HPDE6-E6E7 (cell line): ENCODE data around the gene TEAD3.
"Not testable (repeated sequence)": the region's sequence is repeated elsewhere in the genome, so short reads cannot be mapped to it uniquely, and the experiment has no call there.

ENCODE experiments used
- DNase-seq: peaks from one replicate; pipeline ENCODE4 v3.0.0; 2011; ENCODE audit warnings: missing footprints; ENCODE audit errors: extremely low spot score

The TEAD3 gene

DNA sequence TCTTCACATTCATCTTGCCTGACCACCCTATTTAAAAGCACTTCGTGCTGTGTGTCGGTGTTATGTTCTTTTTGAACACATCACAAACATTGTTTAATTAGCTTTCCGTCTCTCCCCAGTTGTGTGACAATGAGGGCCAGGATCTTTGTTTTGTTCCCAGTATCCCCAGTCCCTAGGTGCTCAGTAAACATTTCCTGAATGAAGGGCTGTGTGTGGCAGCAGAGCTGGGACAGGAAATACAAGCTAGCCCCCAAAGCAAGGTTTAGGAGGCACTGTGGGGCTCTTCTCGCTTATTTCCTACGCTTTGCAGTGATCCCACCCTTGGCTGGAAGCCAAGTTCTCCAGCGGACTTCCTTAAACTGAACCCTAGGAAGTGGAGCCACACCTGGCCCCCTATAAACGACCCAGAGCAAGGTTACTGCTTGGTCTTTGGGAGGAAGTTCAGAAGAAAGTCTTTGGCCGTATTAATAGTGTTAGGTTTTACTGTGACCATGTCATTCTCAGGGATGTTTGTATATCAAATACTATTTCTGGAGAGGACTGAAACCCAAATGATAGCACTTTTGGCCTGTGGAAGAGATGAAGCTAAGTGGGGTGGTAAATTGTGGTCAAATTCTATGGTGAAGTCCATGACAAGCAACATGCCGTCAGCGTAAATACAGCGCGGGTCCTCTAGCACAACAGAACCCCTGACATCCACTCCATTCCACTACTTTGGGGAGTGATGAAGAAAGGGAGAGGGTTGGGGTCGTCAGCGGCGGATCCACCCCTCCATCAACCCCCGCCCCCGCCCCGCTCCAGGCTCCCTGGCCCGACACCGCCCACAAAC lies 45.3 kb downstream of the TEAD3 start:
- no peak for DNase-seq

DNA sequence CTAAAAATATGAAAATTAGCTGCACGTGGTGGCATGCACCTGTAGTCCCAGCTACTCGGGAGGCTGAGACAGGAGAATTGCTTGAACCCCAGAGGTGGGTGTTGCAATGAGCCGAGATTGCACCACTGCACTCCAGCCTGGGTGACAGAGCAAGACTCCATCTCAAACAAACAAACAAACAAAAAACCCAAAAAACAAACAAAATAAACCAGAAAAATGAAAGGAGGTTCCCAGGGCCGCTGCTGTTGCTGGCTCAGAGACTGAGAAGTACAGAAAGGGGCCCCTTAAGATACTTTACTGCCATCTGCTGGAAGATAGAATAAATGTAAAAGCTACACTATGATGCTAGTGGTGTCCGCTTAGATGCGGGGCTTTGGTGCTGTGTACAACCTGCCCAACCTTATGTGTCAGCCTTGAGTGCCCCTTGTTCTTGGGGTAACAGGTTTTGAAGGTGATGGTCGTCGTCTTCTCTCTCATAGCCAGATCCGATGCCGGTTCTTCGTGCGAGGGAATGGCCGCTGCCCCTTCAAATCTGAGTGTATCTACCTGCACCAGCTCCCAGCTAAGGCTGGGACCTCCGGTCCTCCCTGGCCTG lies 47.5 kb downstream of the TEAD3 start:
- DNase-seq = peak; percentile 73

DNA sequence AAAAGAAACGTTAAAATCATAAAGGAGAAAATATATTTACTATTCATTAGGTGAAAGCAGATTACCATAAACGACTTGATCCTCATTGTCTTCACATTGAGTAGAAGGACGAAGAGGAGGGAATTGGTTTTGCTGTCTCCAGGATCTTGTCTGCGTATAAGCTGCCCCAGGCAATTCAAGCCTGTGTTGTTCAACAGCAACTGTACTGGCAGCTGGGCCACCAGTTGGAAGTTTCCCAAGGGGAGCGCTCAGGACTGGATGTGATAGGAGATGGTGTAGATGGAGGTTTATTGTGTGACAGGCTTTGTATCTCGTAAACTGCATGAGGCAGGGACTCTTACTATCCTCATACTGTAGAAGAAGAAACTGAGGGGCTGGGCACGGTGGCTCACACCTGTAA lies 48.7 kb downstream of the TEAD3 start:
- DNase-seq = no peak

DNA sequence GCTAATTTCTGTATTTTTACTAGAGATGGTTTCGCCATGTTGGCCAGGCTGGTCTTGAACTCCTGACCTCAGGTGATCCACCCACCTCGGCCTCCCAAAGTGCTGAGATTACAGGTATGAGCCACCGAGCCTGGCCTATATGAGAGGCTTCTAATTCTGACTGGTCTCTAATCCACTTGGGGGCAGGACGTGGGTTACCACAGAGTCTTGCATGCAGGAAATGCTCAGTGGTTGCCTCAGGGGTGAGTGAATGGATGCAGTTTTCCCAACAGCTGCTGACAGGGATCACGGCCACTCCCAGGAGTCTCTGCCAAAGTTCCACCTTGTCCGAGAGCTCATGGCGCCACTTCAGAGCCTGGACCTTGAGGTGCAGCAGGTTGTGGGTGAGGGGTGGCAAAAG lies 51.2 kb downstream of the TEAD3 start:
- DNase-seq = no peak

DNA sequence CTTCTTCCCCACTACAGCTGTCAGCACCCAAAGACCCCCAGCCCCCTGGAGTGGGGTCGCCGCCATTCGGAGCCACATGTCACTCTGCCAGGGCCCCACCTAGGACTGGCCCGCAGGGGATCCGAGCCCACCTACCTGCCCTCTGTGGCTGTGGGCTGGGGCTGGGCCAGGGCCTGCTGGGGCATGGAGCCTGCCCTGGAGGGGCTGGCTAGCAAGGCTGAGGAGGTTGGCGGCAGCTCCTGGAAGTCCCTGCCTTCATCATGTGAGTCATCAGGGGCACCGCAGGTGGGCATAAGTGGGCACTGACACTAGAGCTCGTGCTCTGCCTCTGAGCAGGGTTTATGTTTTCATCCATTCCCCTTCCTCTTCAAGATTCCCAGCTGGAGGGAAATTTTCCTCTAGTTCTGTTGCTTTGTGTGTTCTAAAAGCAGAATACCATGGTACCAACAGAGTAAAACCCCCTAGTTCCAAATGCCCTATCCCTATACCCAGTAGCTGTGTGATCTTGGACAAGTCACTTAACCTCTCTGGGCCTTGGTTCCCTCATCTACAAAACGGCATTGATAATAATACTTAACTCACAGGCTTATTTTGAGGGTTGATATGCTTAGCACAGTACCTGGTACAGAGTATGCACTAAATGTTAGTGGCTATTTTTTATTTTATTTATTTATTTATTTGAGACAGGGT lies 53.4 kb downstream of the TEAD3 start:
- no peak for DNase-seq

DNA sequence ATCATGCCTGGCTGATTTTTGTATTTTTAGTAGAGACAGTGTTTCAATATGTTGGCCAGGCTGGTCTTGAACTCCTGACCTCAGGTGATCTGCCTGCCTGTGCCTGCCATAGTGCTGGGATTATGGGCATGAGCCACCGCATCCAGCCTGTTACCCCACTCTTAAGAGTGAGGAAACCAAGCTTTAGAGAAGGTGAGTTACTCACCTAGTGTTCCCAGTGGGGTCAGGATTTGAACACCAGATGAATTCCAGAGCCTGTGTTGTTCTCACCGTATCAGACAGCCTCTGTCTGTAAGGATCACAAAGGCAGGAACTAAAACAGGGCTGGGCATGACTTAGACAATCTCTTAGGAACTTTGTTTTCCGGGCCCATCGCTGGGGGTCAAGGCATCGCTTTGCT lies 54.2 kb downstream of the TEAD3 start:
- DNase-seq = no peak

DNA sequence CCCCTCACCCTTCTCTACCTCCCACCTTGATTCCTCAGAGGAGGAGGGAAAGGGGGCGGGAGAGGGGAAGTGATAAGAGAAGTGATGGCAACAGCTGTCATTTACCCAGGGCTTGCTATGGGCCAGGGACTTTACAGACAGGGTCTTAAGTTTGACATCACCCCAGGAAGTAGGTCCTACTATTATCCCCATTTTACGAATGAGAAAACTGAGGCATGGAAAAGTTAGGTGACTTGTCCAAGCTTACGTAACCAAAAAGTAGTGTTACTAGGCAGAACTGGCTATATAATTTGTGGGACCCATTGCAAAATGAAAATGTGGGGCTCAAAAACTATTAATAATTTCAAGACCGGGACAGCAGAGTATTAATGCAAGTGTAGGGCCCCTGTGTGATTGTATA lies 55.2 kb downstream of the TEAD3 start:
- no peak for DNase-seq

DNA sequence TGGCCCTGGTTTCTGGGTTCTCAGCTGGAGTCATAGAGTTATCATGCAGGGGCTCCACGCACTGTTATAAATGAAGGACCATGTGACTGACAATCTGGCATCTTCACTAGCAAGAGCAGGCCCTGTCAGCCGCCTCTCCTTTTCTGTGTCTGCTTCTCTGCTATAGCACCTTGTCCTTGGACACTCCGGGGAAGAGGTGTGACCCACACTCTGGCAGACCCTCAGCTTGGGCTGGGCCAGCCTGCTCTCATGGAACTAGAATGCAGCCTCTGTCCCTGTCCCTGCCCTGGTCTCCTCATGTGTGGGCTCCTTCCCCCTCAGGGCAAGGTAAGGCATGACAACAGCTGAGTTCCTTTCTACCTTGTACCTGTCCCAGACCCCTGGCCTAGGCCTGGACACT lies 55.7 kb downstream of the TEAD3 start:
- no peak for DNase-seq

DNA sequence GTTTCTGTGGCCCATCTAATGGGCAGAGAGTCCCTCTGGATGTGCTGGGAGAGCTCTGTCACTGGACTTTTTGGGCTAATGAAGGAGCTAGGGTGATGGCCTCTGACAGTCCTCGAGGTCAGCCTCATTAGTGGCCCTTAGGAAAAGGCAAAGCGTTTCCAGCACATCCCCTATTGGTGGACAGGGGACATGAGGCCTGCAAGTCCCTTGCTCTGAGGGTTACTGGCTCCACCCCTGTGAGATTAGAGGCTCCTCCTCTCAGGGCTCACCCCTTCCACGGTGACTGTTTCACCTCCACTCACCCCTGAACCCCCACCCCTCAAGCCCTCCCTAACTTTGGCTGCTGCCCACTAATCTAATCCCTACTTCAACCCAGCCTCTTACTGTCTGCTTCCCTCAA lies 57.6 kb downstream of the TEAD3 start:
- no peak for DNase-seq

DNA sequence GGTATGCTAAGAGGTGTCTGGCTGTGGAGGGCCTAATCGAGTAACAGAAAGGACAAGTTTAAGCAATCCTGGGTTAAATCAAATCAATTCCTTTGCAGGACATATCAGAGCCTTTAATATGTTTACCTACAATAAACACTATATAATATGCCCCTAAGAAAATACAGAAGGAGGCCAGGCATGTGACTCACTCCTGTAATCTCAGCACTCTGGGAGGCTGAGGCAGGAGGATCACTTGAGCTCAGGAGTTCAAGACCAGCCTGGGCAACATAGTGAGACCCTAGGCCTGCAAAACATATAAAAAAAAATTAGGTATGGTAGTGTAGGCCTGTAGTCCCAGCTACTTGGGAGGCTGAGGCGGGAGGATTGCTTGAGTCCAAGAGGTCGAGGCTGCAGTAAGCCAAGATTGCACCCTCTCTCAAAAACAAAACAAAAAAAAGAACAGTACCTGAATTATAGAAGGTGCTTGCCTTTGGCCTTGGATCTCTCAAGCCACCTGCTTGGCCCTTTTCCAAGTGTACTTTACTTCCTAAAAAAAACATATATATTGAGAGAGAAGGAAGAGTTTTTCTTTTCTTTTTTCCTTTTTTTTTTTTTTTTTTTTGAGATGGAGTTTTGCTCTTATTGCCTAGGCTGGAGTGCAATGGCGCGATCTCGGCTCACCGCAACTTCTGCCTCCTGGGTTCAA lies 58.4 kb downstream of the TEAD3 start:
- DNase-seq = not testable (repeated sequence)

DNA sequence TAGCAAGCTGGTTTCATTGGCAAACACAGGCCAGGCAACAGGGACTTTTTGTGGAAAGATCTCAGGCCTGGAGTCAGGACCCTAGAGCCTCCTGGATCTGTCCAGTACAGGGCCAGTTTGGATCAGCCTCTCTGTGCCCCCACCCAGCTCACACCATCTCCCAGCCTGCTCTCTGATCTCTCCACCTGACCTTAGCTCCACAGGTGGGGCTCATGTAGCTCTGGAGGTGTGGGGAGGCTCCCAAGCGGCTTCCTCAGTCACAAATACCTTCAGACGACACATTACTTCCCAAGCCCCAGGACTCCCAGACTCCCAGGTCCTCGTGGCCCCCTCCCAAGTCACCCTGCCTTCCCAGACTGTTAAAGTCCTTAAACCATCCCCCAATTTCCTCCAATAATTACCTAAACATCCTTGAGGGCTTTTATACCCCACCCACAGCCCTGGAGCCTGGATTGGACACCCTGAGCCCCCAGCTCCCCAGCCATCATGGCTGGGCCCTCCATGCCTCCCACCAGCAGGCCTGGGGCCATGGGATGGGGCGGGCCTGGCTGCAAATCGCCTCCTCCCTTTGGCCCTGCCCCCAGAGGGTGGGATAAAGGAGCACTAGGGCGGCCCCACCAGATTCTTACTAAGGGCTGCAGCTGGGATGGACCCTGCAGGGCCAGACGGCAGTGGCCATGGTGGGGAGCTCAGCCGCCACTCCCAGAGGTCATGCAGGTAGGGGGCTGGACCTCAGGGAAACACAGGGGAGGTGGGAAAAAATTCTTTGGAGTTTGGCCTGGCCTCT lies 60.6 kb downstream of the TEAD3 start:
- DNase-seq = no peak

DNA sequence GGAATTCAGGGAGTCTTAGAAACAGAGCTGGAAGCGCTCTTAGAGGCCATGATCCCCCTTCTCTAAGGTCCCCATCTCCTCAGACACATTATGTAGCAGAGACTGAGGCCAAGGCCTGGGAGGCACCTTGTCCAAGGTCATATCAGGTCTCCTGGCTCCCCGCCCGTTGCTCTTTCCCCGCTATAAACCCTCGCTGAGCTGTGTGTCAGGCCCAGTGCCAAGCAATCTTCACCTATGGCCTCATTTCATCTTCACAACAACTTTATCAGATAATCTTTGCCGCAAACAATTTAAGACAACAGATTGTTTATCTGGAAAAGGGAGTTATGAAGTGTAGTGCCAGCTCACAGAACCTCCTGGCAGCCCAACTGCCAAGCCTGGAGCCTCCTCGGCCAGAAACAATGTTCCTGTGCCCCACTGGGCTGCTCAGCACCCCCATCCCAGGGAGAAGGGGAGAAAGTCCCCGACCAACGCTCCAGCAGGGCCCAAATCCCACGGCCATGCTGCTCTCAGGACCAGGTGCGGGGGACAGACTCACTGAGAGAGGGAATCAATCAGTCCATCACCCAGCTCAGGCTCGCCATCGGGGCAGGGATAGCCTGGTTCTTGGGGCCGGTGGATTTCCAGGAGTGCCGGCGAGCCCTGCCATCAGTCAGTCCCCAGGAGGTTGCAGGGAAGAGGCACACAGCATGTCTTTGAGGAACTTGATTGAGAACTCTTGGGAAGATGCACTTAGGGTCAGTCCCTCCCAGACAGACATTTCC lies 61.6 kb downstream of the TEAD3 start:
- no peak for DNase-seq

DNA sequence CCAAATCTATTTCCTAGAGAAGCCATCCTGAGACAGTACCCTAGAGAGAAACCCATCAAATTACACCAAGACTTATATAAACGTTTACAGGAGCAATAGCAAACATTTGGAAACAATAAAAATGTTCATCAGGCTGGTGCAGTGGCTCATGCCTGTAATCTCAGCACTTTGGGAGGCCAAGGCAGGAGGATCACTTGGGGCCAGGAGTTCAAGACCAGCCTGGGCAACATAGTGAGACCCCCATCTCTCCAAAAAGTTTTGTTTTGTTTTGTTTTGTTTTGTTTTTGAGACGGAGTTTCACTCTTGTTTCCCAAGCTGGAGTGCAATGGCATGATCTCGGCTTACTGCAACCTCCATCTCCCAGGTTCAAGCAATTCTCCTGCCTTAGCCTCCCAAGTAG lies 64.2 kb downstream of the TEAD3 start:
- not testable (repeated sequence) for DNase-seq

DNA sequence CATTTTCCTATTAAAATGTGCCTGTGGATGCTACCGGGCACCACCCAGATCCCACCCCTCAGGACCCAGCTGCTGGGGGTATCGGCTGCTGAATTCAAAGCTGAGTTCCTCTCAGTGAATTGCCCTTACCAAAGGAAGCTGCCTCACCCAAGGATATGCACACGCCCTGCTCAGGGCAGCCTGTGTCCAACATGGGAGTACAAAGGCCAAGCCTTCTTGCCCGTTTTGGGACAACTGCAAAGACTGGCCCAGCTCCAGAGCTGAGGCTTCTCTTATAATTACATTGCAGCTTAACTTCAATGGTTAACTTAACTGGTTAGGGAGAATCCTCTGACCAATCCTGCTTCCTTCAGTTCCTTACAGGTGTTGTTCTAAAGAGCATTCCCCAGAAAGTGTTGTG lies 64.6 kb downstream of the TEAD3 start:
- no peak for DNase-seq

DNA sequence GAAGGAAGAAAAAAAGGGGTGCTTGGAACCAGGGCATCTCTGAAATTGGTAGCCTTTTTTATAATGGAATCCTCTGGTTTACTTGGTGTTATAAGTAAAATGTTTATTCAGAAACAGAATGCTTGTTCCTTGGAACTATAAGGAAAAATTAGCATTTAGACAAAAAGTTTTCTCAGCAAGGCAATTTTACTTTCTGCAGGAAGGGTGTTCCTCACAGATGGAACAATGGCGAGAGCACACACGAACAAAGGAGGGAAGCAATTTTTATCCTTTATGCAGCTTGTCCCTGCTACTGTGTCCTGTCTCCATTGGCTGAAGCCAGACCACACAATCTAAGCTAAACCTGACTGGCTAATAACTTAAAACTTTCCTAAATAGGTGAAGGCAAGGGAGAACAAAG lies 67.4 kb downstream of the TEAD3 start:
- DNase-seq = no peak

DNA sequence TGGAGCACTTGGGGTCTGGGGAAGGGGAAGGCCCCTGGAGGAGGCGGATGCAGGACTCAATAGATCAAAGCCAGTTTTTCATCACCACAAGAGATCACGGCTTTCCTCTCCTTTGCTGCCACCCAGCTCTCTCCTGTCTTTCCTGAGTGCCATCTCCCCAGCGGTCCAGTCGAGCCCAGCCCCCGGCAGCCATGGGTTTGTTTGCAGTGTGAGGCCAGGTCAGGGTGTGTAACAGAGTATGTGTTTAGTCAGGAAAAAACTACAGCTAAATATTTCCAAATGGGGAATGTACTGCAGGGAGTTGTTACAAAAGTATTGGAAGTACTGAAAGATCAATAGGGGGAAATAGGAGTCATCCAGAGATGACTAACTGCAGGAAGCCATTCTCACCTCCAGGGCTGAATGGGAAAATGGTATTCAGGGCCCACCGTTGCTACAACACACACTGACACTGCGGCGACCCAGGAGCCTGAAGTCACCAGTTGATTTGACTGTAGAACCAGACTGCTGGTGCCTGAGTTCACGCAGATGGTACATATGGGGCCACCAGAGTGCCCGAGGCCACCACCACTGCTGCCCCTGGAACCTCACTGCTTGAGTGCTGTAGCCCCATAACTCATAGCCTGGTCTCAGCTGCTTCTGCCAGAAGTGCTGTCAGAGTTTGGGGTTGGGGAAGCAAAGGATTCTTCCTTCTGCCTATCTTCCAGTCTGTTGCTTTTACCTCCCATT lies 68.3 kb downstream of the TEAD3 start:
- DNase-seq = no peak

DNA sequence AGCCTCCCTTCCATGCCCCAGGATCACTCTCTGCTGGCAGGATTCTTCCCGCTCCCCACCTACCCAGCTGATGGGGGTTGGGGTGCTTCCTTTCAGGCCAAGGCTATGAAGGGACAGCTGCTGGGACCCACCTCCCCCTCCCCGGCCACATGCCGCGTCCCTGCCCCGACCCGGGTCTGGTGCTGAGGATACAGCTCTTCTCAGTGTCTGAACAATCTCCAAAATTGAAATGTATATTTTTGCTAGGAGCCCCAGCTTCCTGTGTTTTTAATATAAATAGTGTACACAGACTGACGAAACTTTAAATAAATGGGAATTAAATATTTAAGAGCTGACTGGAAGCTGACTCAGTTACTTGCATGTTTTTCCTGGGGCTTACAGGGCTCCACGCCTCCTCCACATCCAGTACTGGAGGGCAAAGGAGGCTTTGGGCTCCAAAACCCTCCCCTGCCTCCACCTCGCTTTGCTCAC lies 69.0 kb downstream of the TEAD3 start:
- DNase-seq = peak; percentile 33

DNA sequence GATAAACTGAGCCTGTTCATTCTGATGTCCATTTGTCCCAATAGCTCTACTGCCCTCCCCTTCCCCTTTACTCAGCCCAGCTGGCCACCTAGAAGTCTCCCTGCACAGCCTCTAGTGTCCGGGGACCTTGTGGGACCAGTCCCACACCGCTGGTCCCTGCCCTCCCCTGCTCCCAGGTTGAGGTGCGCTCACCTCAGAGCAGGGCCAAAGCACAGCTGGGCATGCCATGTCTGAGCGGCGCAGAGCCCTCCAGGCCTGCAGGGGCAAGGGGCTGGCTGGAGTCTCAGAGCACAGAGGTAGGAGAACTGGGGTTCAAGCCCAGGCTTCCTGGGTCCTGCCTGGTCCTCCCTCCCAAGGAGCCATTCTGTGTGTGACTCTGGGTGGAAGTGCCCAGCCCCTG lies 69.4 kb downstream of the TEAD3 start:
- no peak for DNase-seq

DNA sequence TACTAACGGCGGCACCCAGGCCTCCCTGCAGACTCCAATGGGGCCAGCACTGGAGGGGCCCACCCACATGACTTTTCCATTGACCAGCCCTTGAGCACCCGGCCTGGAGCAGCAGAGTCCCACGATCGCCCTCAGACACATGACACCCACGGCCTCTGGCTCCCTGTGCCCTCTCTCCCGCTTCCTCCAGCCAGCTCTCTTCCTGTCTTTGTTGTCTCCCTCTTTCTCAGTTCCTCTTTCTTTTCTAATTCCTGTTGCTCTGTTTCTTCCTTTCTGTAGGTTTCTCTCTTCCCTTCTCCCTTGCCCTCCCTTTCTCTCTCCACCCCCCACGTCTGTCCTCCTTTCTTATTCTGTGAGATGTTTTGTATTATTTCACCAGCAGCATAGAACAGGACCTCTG lies 70.8 kb downstream of the TEAD3 start:
- DNase-seq = no peak

DNA sequence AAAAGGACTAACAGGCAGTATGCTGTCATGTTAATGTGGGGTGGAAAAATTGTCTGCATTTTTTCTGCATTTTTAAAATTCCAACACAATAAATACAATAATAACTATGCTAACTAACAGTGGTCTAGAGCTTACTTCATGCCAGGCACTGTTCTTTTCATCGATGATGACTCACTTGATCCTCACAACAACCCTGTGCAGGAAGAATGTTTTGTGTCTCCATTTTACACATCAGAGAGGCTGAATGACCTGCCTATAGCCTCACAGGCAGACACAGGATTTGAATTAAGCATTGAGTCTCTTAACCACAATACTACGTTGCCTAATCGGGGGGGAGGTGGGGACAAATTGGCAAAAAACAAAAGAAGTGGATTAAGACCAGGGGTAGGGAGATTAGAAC lies 71.6 kb downstream of the TEAD3 start:
- DNase-seq = peak; percentile 48
